ENCODE results near the gene DSCAM. TPM values are rescaled to one million over a fixed set of nuclear protein-coding genes. Genes with fewer than 3 reads are reported as not detected.
"Not testable (repeated sequence)": the region's sequence is repeated elsewhere in the genome, so short reads cannot be mapped to it uniquely, and the experiment has no call there.

DSCAM gene
- total and polyA plus RNA-seq, 8 donors: 0.37 TPM; not detected in 7

DNA sequence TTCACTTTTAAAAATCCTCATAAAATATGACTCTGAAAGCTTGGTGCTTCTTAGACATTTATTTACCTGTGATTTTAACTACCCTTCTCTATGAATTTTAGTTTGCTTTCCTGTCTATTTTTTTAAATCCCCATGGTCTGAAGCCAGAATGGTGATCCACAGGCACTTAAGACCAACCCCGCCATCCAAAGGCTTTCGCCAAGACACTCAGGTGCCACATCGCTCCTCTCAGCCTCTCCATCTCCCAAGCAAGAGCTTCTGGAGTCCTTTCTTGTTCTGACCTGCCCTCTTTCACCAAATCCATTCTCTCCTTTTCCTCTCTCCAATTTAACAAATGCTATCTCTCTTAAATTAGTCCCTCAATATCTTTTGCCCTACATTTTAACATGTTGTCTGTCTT is 515.2 kb downstream of the DSCAM start:
- no peak for DNase-seq
- WGBS, 5 donors: 85 to 96% (median 93%) methylated on average over 3 of the region's 3 CpGs
- no peak for TF ChIP-seq EP300 (IDR thresholded peaks at IDR 0.05)
- no peak for TF ChIP-seq POLR2AphosphoS5 (IDR thresholded peaks at IDR 0.05)
- TF ChIP-seq, protein P1, sequence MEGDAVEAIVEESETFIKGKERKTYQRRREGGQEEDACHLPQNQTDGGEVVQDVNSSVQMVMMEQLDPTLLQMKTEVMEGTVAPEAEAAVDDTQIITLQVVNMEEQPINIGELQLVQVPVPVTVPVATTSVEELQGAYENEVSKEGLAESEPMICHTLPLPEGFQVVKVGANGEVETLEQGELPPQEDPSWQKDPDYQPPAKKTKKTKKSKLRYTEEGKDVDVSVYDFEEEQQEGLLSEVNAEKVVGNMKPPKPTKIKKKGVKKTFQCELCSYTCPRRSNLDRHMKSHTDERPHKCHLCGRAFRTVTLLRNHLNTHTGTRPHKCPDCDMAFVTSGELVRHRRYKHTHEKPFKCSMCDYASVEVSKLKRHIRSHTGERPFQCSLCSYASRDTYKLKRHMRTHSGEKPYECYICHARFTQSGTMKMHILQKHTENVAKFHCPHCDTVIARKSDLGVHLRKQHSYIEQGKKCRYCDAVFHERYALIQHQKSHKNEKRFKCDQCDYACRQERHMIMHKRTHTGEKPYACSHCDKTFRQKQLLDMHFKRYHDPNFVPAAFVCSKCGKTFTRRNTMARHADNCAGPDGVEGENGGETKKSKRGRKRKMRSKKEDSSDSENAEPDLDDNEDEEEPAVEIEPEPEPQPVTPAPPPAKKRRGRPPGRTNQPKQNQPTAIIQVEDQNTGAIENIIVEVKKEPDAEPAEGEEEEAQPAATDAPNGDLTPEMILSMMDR (IDR thresholded peaks at IDR 0.05): no peak
- TF ChIP-seq POLR2A (IDR thresholded peaks at IDR 0.05): no peak

DNA sequence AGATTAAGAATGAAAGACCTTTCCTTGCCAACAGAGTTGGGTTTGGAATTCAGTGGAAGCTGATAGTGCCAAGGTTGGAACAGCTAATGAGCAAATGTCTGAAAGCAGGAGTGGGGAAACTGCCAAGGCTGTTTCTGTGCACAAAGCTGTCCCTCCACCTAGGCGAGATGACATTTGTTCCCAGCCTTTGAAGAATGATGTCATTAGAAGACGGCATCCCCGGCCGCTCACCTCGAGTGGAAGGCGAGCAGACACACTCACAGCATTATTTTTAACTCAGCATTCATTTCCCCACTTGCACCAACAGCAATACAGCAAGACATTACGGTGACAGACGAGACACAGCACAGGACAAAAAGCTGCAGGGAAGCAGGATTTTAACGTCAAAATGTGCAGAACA is 515.8 kb downstream of the DSCAM start:
- H3K9me3 ChIP-seq: peaks cover 0 to 7% (median 2%) of the 10 kb centered on the region in 4 donors
- H3K36me3 ChIP-seq: no peaks in the 10 kb centered on the region
- DNase-seq: no peak
- intact Hi-C loops (cut with DNase I; ENCODE audit: low total_unique reads): no loop called here
- no peak overlapping the region for H3K27ac ChIP-seq
- peaks cover 0 to 7% (median 0%) of the 10 kb centered on the region in 3 donors for H3K27me3 ChIP-seq
- WGBS, 5 donors: 49 to 59% (median 57%) methylated on average over 9 of the region's 9 CpGs
- no peaks in the 10 kb centered on the region for H3K4me1 ChIP-seq
- no peak overlapping the region for H3K4me3 ChIP-seq
- no peak for TF ChIP-seq POLR2AphosphoS5 (IDR thresholded peaks at IDR 0.05)
- TF ChIP-seq, protein P1 (IDR thresholded peaks at IDR 0.05): no peak
- TF ChIP-seq EP300 (IDR thresholded peaks at IDR 0.05): no peak
- no peak for TF ChIP-seq POLR2A (IDR thresholded peaks at IDR 0.05)

More for the DNA sequence above, 515.2 kb downstream of the DSCAM start:
- Histone ChIP-seq H3K4me3 (no peak overlapping the region), H3K36me3 (no peaks in the 10 kb centered on the region), H3K9me3 (peaks cover 0 to 7% (median 2%) of the 10 kb centered on the region in 4 donors), H3K4me1 (no peaks in the 10 kb centered on the region), H3K27ac (no peak overlapping the region), H3K27me3 (peaks cover 0 to 7% (median 0%) of the 10 kb centered on the region in 3 donors)
- intact Hi-C loops (cut with DNase I; ENCODE audit: low total_unique reads): no loop called here

GRCh38 chr21:40324389-40324788 is 522.6 kb downstream of the DSCAM start:
- Histone ChIP-seq H3K36me3 (no peaks in the 10 kb centered on the region), H3K27me3 (no peaks in the 10 kb centered on the region), H3K9me3 (peaks cover 0 to 10% (median 2%) of the 10 kb centered on the region in 4 donors), H3K4me1 (no peaks in the 10 kb centered on the region), H3K4me3 (no peak overlapping the region), H3K27ac (no peak overlapping the region)
- DNase-seq: no peak
- WGBS, 5 donors: 12 to 37% (median 15%) methylated on average over 1 of the region's 1 CpG
- TF ChIP-seq POLR2A (IDR thresholded peaks at IDR 0.05) (no peak), POLR2AphosphoS5 (IDR thresholded peaks at IDR 0.05) (no peak), EP300 (IDR thresholded peaks at IDR 0.05) (no peak)
- TF ChIP-seq, protein P1 (IDR thresholded peaks at IDR 0.05): no peak
- intact Hi-C loops (cut with DNase I; ENCODE audit: low total_unique reads): no loop called here

GRCh38 chr21:40320718-40321117 is 526.2 kb downstream of the DSCAM start:
- H3K4me3 ChIP-seq; intact Hi-C loops (cut with DNase I; ENCODE audit: low total_unique reads); H3K36me3 ChIP-seq; H3K4me1 ChIP-seq; DNase-seq; H3K27me3 ChIP-seq; H3K27ac ChIP-seq: not testable (repeated sequence)
- peaks cover 0 to 13% (median 1%) of the 10 kb centered on the region in 4 donors for H3K9me3 ChIP-seq
- WGBS, 5 donors: 33 to 67% (median 49%) methylated on average over 2 of the region's 2 CpGs

DNA sequence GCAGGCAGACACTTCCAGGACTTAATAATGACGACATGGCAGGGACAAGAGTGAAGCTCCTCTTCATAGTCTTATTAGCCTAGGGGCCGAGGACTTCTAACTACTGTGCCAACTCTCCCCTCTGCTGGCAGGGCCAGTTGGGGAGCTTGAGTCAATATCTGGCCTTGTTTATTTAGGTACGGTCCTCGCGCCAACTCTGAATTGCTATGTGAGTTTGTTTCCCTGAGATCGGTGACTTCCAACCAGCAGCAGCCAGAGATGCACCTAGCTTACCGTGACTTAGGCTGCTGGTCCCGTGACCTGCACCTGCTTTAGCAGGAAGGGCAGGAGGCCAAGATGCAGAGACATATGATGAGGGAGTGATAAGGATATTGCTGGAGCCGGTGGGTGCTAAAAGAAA is 528.6 kb downstream of the DSCAM start:
- Histone ChIP-seq H3K27me3 (no peaks in the 10 kb centered on the region), H3K4me3 (no peak overlapping the region), H3K27ac (no peak overlapping the region), H3K36me3 (no peaks in the 10 kb centered on the region), H3K9me3 (peaks cover 0 to 13% (median 1%) of the 10 kb centered on the region in 4 donors), H3K4me1 (no peaks in the 10 kb centered on the region)
- intact Hi-C loops (cut with DNase I; ENCODE audit: low total_unique reads): no loop called here
- TF ChIP-seq POLR2A (IDR thresholded peaks at IDR 0.05): no peak
- no peak for TF ChIP-seq EP300 (IDR thresholded peaks at IDR 0.05)
- no peak for TF ChIP-seq POLR2AphosphoS5 (IDR thresholded peaks at IDR 0.05)
- TF ChIP-seq, protein P1 (IDR thresholded peaks at IDR 0.05): no peak
- no peak for DNase-seq
- 89 to 93% (median 91%) methylated on average over 9 of the region's 9 CpGs for WGBS, 5 donors
